ENCODE data around the gene MAPK12. TPM values are rescaled to one million over a fixed set of nuclear protein-coding genes. Genes with fewer than 3 reads are reported as not detected.
A peak's percentile ranks its signal among the peaks of the same experiment; 100 is the strongest.

MAPK12 gene
- total RNA-seq, 1 experiment from 2014 or later, result 24.9 TPM

DNA sequence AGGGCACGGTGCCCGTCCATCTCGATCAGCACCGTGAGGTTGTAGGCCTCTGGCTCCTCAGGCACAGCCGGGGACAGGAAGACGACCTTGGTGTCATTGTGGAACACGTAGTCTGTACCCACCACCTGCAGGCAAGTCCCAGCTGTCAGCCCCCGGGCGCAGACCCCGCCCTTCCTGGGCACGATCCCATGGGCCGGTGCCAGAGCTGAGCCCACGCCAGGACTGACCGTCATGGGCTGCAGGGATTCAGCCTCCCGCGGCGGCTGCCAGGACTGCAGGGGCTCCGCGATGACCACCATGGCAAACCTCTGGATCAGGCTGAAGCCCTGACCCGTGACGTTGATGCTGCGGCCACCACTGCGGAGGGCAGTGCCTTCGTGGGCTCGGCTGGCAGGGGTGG, 20.5 kb upstream of the MAPK12 start:
- H3K9me3 Mint-ChIP-seq (ENCODE audit: unreplicated experiment), result no peaks in the 10 kb centered on the region
- BruUV-seq (replicated peaks), result no TSS peak
- peak overlapping the region; percentile 44 for H3K4me3 Mint-ChIP-seq (ENCODE audit: unreplicated experiment)
- H3K27ac Mint-ChIP-seq (ENCODE audit: low read depth, unreplicated experiment), result no peak overlapping the region
- H3K4me1 Mint-ChIP-seq (ENCODE audit: insufficient read depth, unreplicated experiment), result peaks cover 4% of the 10 kb centered on the region
- no peaks in the 10 kb centered on the region for H3K27me3 Mint-ChIP-seq (ENCODE audit: insufficient read depth, unreplicated experiment)
- TF ChIP-seq, protein P1, sequence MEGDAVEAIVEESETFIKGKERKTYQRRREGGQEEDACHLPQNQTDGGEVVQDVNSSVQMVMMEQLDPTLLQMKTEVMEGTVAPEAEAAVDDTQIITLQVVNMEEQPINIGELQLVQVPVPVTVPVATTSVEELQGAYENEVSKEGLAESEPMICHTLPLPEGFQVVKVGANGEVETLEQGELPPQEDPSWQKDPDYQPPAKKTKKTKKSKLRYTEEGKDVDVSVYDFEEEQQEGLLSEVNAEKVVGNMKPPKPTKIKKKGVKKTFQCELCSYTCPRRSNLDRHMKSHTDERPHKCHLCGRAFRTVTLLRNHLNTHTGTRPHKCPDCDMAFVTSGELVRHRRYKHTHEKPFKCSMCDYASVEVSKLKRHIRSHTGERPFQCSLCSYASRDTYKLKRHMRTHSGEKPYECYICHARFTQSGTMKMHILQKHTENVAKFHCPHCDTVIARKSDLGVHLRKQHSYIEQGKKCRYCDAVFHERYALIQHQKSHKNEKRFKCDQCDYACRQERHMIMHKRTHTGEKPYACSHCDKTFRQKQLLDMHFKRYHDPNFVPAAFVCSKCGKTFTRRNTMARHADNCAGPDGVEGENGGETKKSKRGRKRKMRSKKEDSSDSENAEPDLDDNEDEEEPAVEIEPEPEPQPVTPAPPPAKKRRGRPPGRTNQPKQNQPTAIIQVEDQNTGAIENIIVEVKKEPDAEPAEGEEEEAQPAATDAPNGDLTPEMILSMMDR (IDR thresholded peaks at IDR 0.05; ENCODE audit: unreplicated experiment), result no peak
- peaks cover 86% of the 10 kb centered on the region for H3K36me3 Mint-ChIP-seq (ENCODE audit: insufficient read depth, unreplicated experiment)
- ChIA-PET POLR2A (interaction anchor here (0.6 to 2.9 kb wide), 4 partner anchors 10 to 23 kb away, joined by 3 to 22 read pairs (median 4); partner anchors contain the start of gene MAPK12), CTCF (interaction anchor here (0.7 to 1.7 kb wide), 3 partner anchors 10 to 60 kb away, joined by 3 to 5 read pairs (median 3); no protein-coding TSS in a partner anchor)
- intact Hi-C loops (cut with micrococcal nuclease), result loop anchor here (1.0 to 2.0 kb wide), 3 partner anchors 22 to 61 kb away; partner anchors contain the start of genes DENND6B and PPP6R2
- no peak for DNase-seq (ENCODE audit: unreplicated experiment)

DNA sequence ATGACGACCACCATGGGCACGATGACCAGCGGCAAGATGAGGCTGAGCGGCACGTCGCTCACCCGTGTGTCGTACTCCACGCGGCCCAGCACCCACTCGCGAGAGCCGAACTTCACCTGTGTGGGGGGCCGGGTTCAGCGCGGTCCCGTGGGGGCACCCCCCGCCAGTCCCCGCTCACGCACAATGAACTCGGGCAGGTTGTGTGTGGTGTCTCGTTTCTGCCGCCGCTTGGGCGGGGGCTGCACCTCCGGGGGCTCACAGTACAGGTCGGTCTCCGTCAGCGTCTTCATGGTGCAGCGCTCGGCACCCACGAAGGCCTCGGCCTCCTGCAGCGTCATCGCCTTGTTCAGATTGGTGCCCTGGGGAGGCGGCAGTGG, 19.9 kb upstream of the MAPK12 start:
- no peak overlapping the region for H3K27ac Mint-ChIP-seq (ENCODE audit: low read depth, unreplicated experiment)
- no TSS peak for BruUV-seq (replicated peaks)
- no peaks in the 10 kb centered on the region for H3K27me3 Mint-ChIP-seq (ENCODE audit: insufficient read depth, unreplicated experiment)
- TF ChIP-seq, protein P1 (IDR thresholded peaks at IDR 0.05; ENCODE audit: unreplicated experiment), result no peak
- CTCF ChIA-PET, result interaction anchor here (1.1 to 1.7 kb wide), 2 partner anchors 9 to 60 kb away, joined by 3 to 5 read pairs; no protein-coding TSS in a partner anchor
- no peak for DNase-seq (ENCODE audit: unreplicated experiment)
- H3K36me3 Mint-ChIP-seq (ENCODE audit: insufficient read depth, unreplicated experiment), result peaks cover 86% of the 10 kb centered on the region
- POLR2A ChIA-PET, result interaction anchor here (1.2 to 2.9 kb wide), 3 partner anchors 10 to 23 kb away, joined by 3 to 22 read pairs (median 4); no protein-coding TSS in a partner anchor
- intact Hi-C loops (cut with micrococcal nuclease), result no loop called here
- no peaks in the 10 kb centered on the region for H3K9me3 Mint-ChIP-seq (ENCODE audit: unreplicated experiment)
- H3K4me1 Mint-ChIP-seq (ENCODE audit: insufficient read depth, unreplicated experiment), result peaks cover 4% of the 10 kb centered on the region
- no peak overlapping the region for H3K4me3 Mint-ChIP-seq (ENCODE audit: unreplicated experiment)

DNA sequence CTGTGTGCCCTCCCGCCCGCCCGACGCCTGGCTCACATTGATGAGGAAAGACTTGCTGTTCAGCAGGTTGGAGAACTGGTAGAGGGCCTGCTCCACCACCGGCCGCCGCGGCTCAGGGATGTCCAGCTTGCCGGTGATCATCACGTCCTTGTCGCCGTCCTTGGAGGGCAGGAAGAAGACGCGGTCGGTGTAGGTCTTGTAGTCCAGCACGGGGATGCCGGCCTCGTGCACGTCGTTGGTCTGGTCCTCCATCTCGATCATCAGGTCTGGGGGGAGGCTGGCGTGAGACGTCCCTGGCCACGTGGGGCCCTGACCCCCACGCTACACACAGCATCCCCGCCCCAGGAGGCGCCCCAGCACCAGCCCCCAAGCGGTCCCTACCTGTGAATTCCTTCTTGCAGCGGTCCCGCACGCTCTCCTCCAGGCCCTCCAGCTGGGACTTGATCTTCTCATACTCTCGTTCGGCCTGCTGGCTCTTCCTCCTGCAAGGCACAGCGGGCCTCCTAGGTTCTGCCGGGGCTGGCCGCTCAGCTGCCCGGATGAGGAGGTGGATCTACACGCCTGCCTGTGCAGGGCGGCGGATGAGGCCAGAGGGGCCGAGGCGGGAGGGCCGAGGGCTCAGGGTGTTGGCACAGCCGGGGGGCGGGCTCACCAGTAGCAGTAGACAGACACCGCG, 19.4 kb upstream of the MAPK12 start:
- intact Hi-C loops (cut with micrococcal nuclease), result no loop called here
- TF ChIP-seq, protein P1 (IDR thresholded peaks at IDR 0.05; ENCODE audit: unreplicated experiment), result no peak
- no peak overlapping the region for H3K4me3 Mint-ChIP-seq (ENCODE audit: unreplicated experiment)
- ChIA-PET POLR2A (interaction anchor here (1.5 to 2.9 kb wide), 2 partner anchors 13 to 24 kb away, joined by 3 to 22 read pairs; no protein-coding TSS in a partner anchor), CTCF (interaction anchor here (1.1 to 1.7 kb wide), 2 partner anchors 9 to 61 kb away, joined by 3 to 5 read pairs; no protein-coding TSS in a partner anchor)
- no peak for DNase-seq (ENCODE audit: unreplicated experiment)
- H3K4me1 Mint-ChIP-seq (ENCODE audit: insufficient read depth, unreplicated experiment), result peaks cover 4% of the 10 kb centered on the region
- H3K27me3 Mint-ChIP-seq (ENCODE audit: insufficient read depth, unreplicated experiment), result no peaks in the 10 kb centered on the region
- H3K27ac Mint-ChIP-seq (ENCODE audit: low read depth, unreplicated experiment), result no peak overlapping the region
- H3K36me3 Mint-ChIP-seq (ENCODE audit: insufficient read depth, unreplicated experiment), result peaks cover 86% of the 10 kb centered on the region
- H3K9me3 Mint-ChIP-seq (ENCODE audit: unreplicated experiment), result no peaks in the 10 kb centered on the region
- BruUV-seq (replicated peaks), result TSS peak; percentile 47

DNA sequence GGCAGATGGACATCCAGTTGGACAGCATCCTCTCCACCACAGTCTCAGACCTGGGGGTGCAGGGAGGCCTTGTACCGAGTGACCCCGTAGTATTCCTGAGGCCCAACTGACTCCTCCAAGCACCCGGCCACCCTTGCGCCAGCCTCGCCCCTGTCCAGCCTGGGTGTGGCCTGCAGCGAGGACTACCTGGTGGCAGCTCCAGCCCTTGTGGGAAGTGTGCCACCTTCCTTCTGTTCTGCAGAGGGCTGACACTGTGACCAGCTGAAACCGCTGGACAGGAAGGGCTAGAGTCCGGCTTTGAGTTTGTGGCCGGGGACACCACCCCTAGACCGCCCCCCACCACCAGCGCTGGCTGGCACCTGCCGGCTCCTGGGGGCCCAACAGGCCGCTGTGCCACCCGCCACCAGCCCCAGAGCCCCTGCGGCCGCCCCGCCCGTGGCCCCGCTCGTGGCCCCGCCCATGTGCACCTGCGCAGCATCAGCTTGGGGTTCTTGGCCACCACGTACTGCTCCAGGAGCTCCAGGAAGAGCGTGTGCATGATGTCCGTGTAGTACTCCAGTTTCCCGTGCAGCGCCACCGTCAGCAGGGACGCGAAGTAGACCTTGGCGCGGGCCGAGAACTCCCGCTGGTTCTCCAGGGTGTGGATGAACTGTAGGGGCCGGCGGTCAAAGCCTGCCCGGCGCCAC, 18.7 kb upstream of the MAPK12 start:
- Mint-ChIP-seq H3K36me3 (ENCODE audit: insufficient read depth, unreplicated experiment) (peaks cover 87% of the 10 kb centered on the region), H3K27me3 (ENCODE audit: insufficient read depth, unreplicated experiment) (no peaks in the 10 kb centered on the region), H3K4me3 (ENCODE audit: unreplicated experiment) (no peak overlapping the region), H3K27ac (ENCODE audit: low read depth, unreplicated experiment) (no peak overlapping the region), H3K9me3 (ENCODE audit: unreplicated experiment) (no peaks in the 10 kb centered on the region), H3K4me1 (ENCODE audit: insufficient read depth, unreplicated experiment) (peaks cover 4% of the 10 kb centered on the region)
- no TSS peak for BruUV-seq (replicated peaks)
- intact Hi-C loops (cut with micrococcal nuclease), result no loop called here
- ChIA-PET POLR2A (interaction anchor here (1.3 to 1.5 kb wide), 2 partner anchors 25 to 46 kb away, joined by 3 read pairs; partner anchors contain the start of gene DENND6B), CTCF (interaction anchor here (0.9 kb wide), 1 partner anchor 13 kb away, joined by 3 read pairs; no protein-coding TSS in a partner anchor)
- TF ChIP-seq, protein P1 (IDR thresholded peaks at IDR 0.05; ENCODE audit: unreplicated experiment), result no peak
- DNase-seq (ENCODE audit: unreplicated experiment), result no peak
